ENCODE results near the gene JARID2.

DNA sequence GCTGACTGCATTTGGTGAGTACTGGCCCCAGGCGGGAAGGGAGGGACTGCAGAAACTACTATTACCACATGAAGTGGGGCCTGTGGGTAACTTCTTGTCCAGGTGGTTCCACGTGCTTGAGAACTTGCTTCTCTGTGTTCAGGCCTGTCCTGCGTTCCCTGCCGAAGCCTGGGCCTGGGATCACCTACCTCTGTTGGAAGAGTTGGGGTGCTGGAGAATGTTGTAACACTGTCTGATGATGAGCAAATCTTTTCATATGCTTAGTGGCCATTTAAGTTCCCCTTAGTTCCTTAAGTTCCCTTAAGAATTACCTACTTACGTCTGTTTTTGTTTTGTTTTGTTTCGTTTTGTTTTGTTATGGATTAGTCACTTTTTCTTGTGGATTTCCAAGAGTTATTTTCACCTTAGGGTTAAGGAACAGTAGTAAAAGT, 262.6 kb downstream of the JARID2 start:
- TF ChIP-seq, protein P1, sequence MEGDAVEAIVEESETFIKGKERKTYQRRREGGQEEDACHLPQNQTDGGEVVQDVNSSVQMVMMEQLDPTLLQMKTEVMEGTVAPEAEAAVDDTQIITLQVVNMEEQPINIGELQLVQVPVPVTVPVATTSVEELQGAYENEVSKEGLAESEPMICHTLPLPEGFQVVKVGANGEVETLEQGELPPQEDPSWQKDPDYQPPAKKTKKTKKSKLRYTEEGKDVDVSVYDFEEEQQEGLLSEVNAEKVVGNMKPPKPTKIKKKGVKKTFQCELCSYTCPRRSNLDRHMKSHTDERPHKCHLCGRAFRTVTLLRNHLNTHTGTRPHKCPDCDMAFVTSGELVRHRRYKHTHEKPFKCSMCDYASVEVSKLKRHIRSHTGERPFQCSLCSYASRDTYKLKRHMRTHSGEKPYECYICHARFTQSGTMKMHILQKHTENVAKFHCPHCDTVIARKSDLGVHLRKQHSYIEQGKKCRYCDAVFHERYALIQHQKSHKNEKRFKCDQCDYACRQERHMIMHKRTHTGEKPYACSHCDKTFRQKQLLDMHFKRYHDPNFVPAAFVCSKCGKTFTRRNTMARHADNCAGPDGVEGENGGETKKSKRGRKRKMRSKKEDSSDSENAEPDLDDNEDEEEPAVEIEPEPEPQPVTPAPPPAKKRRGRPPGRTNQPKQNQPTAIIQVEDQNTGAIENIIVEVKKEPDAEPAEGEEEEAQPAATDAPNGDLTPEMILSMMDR (optimal IDR thresholded peaks at IDR 0.05 in 1 of 3, IDR thresholded peaks at IDR 0.05 in 1 of 3, conservative IDR thresholded peaks at IDR 0.05 in 1 of 3; ENCODE audit: extremely low read depth in 1 of 3, insufficient read depth in 2 of 3, low read length in 3 of 3) = no peak
- no peak for TF ChIP-seq EZH2 (IDR thresholded peaks at IDR 0.05; ENCODE audit: low read length)

Measured in keratinocyte (primary cell).